NCI-H2227 (cell line): ENCODE results near the gene MTMR12.
A peak's percentile ranks its signal among the peaks of the same experiment; 100 is the strongest.

Experiments used
- DNase-seq: peaks from one replicate; lab custom pipeline; 2025; ENCODE audit not compliant: unreplicated experiment; lab: John Stamatoyannopoulos, UW

The MTMR12 gene

DNA sequence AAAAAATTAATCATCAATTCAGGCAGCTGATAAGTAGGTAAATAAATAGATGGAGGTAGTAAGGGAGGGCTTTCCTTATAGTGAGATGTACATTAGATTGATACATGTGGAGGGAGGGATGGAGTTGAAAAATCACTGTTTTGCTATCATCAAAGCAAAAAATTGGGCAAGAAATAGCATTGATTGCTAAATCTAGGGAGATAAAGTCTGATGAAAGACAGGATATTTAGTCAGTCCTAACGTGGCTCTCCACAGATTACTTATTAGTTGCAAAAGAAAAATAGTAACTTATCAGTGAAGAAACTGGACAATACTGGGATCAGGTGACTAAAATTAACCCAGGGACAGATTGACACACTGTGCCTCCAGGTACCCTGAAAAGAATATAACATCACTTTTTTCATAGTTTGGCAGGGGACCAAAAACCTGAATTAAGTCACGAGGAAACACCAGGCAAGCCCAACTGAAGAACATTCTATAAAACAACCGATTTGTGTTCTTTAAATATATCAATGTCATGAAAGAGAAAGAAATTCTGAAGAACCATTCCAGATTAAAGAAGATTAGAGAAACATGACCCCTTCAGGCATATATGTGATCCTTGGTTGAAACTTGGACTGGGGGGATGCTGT lies 111.5 kb downstream of the MTMR12 start:
- DNase-seq, result no peak

DNA sequence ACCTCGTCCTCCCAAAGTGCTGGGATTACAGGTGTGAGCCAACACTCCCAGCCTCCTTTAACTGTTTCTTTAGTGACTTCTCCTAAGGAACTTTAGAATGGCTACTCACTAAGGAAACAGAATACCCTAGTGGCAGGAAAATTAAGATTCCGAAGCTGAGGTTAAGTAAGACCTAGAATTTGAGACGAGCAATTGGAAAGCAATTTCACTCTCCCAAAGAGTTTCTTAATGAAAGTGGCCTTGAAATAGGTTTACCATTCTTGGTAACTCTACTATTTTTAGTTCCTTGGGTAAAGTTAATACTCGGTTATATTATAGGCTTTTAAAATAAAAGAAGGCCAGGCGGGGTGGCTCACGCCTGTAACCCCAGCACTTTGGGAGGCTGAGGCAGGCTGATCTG lies 115.7 kb downstream of the MTMR12 start:
- no peak for DNase-seq

DNA sequence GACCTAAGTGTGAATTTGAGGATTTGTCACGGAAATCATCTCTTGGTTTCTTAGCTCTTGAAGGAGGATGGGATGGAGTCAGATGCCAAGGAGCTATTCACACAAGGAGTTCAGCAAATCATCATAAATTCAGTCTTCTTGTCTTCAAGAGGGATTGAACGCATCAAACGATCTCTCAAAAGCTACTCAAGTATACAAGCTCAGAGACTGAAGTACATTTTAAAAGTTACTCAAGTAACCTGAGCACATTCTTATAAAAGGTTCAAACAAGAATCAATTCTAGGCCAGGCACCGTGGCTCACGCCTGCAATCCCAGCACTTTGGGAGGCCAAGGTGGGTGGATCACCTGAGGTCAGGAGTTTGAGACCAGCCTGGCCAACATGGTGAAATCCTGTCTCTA lies 117.5 kb downstream of the MTMR12 start:
- DNase-seq, result no peak

DNA sequence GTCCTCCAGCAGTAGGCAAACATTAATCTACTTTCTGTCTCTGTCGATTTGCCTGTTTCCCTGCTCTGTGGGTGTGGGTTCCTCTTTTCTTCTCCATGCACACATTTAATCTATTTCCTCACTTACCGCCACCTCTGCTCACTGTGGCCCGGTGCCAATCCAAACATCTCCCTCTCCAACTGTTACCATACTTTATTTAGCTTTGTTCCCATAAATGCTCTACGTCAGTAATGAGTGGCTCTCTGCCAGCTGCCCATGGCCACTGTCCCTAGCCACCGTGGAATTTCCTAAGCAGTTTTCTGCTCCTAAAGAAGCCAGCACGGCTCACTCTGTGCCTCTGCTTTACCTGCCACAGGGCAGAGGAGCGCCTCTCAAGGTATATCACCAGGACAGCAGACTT lies 119.1 kb downstream of the MTMR12 start:
- DNase-seq, result peak; percentile 66

DNA sequence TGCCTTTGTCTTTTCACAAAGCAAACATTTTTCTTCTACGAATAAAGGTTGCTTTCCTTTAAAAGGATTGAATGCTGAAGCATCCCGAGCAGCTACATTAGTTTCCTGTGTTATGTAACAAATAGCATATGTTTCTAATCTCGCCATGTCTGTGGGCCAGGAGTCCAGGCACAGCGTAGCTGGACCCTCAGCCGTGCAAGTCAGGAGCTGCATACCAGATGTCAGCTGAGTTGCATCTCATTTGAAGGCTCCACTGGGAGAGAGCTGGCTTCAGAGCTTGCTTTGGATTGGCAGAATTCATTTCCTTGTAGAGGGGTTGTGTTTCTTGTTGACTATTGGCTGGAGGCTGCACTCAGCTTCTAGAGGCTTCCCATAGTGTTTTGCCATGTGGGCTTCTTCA lies 122.6 kb downstream of the MTMR12 start:
- DNase-seq, result no peak

DNA sequence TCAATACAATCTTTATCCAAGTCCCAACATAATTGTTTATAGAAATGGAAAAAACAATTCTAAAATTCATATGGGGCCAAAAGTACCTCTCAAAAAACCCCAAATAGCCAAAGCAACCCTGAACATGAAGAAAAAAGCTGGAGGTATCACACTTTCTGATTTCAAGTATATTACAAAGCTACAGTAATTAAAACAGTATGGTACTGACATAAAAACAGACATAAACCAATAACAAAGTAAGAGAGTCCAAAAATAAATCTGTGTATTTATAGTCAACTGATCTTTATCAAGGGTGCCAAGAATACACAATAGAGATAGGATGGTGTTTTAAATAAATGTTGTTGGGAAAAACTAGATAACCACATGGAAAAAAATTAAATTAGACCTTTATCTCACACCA lies 125.1 kb downstream of the MTMR12 start:
- no peak for DNase-seq

DNA sequence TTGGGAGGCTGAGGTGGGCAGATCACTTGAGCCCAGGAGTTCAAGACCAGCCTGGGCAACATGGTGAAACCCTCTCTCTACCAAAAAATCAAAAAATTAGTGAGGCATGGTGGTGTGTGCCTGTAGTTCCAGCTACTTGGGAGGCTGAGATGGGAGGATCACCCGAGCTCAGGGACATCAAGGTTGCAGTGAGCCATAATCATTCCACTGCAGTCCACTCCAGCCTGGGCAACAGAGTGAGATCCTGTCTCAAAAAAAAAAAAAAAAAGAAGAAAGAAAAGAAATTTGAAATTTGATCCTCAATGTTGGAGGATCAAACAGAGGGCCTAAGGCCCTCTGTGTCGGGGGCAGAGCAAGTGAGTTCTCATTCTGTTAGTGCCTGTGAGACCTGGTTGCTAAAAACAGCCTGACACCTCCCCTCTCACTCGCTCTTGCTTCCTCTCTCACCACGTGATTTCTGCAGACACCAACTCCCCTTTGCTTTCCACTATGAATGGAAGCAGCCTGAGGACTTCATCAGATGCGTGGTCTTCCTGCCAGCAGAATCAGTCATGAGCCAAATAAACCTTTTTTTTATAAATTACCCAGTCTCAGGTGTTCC lies 130.2 kb downstream of the MTMR12 start:
- DNase-seq, result no peak
